Measurements from ENCODE around the gene FHIT.
A peak's percentile ranks its signal among the peaks of the same experiment; 100 is the strongest.

The FHIT gene

DNA sequence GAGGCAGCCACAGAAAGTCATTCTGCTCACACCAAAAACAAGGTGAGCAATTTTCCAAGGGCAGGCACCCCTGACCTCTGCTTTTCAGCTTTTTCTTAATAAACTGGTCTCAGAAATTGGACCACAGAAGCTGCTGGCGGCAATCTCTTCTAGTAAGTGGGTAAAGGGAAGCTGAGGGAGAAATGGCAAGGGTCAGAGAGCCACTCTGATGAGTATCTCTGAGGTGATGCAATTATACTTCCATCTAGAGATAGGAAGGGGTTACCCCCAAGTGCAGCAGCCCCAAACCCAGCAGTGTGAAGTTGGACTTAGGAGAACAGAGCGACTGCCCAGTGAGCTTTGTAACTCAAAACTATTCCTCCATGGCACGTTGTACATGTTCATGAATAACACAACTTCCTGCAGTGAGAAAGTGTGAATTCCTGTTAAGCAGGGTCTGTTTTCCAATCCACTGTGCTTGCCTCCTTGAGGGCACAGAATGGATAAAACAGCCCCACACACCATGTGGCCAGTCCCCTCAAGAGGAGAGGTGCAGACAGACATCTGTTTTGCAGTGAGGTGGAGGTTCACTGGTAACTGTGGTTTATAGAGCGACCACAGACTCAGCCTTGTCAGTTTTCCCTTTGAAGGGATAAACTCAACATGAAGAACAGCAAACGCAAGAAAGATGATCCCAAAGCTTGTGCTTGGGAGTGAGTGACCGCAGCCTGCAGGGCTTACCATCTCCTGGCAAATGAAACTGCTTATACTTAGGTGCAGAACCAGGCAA lies 1518.0 kb downstream of the FHIT start:
- DNase-seq (ENCODE audit: low read depth in 2 of 2): no peak

DNA sequence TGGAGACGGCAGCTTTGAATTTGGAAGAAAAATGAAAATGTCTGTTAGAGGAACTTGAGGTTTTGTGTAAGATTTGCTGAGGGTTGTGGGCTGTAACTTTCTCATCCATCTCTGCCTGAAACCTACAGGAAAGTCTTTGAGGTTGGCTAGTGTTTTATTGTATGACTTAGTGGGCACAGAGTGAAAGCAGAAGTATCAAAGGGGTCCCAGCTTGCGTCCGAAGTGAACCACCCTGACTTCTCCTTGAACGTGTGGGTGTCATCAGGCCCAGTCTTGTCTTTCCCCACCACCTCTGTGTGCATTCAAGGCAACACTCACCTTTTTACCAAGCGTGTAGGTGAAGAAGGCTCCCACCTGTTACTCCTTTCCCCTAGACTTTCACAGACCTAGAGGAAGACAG lies 1519.3 kb downstream of the FHIT start:
- no peak for DNase-seq (ENCODE audit: low read depth in 2 of 2)

DNA sequence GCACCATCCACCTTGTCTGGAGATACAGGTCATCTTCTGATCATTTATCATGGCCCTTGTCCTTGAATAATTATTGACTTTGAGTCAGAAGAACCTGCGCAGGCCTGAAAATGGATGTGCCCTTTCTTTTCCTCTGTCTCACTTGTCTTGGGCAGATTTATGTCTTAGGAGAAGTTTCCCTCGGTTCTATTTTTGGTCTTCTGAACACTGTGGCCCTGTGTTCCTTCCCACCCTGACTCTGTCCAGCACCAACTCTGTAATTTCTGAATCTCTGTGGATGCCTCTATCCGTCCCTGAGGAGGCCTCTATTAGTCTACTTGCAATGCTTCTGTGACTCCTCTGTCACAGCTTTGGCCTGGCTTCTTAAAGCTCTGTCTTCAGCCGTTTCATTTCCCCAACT lies 1520.7 kb downstream of the FHIT start:
- DNase-seq (ENCODE audit: low read depth in 2 of 2): no peak

DNA sequence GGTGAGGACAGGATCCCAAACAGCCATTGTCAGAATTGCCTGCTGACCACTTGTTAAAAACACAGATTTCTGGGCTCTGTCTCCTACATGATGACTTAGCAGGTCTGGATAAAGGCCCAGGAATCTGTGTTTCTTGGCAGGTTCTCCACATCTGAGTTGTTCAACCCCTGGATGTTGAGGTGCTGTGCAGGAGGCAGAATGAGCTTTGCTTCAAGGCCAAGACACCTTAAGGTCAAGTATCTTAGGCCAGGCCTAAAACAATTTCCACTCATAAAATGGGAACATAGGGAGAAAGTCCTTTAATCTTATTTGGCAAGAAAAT lies 1522.7 kb downstream of the FHIT start:
- no peak for DNase-seq (ENCODE audit: low read depth in 2 of 2)

DNA sequence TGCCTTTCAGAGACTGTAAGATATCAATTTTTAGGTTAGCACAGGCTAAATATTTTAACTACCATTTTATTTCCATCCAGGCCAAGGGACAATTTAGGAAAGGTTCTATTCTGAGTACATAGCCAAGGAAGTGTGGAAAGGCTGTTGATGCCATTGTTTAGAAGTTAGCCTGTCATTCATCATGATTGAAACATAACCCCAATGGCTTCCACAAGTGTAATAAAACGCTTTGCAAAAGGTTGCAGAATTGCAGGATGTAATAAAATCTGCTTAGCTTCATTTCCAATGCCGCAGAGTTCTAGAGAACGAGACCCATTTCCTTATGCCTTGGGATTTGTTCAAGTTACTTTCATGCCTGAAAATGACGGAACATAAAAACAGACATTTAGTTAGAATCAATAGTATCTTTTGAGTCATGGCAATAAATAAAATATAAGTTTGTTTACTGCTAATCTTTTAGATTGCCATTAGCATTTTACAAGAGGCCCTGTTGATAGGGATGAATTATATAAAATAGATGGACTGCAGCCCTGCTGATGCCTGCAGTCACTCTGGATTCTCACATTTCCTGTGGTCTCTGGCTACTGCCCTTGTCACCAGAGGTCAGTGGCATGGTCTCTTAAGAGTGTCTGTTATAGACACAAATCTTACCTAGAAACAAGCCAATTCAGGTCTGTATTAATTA lies 1523.2 kb downstream of the FHIT start:
- no peak for DNase-seq (ENCODE audit: low read depth in 2 of 2)

DNA sequence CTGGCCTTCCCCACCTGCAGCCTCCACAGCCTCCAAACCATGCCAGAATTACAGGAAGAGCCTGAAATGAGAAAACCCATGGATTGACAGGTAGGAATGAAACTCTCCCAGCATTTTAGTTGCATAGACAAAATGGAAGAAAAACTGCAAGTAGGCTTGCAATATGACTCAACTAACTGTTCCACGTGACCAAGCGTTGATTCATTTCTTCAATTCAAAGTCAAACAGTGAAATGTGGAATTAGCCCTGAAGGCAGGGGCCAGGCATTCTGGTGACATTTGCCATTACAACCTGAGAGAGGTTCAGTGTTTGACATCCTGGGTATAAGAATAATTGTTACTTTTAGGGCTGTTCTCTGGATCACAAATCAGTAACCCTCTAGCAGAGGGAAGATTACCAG lies 1525.0 kb downstream of the FHIT start:
- DNase-seq (ENCODE audit: low read depth in 2 of 2): peak in 1 of 2 donors; percentile 3

DNA sequence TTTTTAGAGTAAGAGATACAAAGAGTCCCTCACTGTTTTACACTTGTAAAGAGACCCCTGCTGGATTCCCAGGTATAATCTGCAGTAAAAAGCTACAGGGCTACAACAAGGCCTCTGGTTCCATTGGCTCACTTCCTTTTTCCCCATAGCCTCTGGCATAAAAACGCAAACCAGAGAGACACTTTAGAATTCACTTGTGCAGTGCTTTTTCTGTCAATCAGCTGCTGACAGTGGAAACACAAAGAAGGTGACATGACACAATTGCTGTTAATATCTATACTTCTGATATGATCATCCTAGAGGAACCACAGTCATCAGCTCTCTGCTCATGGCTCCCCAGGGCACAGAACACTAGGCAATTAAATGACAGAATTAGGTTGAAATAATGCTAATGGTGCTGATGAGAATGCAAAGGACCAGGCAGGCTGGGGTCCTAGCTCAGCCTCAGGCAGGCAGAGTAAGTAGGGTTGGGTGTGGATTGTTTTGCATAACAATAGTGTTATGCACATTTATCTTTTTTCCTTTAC lies 1533.5 kb downstream of the FHIT start:
- no peak for DNase-seq (ENCODE audit: low read depth in 2 of 2)

DNA sequence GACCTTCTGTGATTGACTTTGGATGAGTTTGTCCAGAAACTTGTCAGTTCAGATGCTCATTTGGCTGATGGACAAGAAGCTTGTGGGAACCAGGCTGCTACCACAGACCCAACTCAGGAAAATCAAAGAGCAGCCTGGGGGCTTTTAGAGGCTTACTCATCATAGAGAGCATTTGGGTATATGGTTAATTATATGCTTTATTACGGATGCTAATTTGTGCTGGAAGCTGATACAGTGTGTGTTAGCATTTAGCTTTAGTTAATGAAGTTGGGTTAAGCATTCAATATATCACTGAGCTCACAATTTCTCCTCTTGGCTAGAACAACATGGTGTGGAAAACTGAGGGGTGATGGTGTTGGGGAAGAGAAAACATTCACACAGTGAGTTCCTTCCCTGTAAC lies 1537.2 kb downstream of the FHIT start:
- no peak for DNase-seq (ENCODE audit: low read depth in 2 of 2)

DNA sequence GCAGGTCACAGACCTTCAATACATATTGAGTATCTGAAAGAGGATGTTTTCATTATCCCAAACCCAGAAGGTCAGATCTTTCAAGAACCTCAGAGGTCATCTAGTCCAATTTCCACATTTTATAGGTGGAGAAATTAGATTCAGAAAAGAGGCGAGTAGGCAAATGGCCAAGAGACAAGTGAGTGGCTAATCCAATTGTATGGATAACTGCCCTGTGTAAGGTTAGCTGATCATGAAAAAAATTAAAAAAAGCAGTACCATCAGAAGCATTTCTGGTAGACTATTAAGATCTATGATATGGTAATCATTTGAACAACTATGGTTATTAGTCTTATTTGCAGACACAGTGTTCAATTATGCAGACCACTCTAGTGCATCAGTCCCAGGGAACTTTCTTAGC lies 1540.7 kb downstream of the FHIT start:
- DNase-seq (ENCODE audit: low read depth in 2 of 2): no peak

DNA sequence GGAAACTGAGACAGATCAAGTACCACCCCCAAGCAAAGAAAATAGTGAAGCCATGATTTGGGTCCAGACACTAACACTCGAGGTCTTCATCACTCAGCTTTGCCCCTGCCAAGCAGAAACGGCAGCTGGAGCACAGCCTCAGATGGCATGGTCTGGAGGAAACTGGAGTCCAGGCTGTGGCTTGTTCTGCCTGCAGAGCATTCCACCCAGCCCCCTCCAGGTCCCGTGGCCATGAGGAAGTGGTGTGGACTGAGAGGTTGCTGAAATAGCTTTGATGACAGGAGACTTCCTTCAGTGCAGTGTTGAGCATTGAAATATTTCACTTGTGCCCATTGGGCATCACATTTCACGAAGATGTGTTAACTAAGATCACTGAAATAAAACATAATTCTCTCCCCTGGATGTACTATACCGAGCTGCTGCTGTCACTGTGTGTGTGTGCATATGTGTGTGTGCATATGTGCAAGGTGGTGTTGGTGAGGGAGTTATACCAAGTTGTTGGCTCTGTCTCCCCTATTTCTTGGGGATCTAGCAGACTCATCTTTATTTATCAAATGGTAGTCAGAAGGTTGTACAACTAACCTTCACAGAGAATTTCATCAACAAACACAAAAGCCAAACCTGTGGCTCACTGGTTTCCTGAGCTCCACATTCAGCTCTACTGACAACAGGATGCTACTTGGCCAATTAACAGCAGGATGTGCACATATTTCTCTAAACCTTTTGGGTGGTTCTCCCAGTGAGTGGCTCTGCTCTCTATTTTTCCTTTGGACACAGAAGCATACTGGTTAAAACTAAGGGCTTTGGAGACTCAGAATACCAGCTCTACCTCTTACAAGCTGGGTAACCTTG lies 1541.3 kb downstream of the FHIT start:
- DNase-seq (ENCODE audit: low read depth in 2 of 2): no peak

DNA sequence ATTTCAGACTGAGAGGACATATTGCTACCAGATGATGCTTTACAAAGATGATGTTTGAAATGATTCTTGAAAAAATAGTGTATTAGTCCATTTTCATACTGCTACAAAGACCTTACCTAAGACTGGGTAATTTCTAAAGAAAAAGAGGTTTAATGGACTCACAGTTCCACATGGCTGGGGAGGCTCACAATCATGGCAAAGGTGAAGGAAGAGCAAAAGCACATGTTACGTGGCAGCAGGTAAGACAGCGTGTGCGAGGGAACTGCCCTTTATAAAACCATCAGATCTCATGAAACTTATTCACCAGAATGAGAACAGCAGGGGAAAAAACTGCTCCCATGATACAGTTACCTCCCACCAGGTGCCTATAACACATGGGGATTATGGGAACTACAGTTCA lies 1543.0 kb downstream of the FHIT start:
- no peak for DNase-seq (ENCODE audit: low read depth in 2 of 2)

DNA sequence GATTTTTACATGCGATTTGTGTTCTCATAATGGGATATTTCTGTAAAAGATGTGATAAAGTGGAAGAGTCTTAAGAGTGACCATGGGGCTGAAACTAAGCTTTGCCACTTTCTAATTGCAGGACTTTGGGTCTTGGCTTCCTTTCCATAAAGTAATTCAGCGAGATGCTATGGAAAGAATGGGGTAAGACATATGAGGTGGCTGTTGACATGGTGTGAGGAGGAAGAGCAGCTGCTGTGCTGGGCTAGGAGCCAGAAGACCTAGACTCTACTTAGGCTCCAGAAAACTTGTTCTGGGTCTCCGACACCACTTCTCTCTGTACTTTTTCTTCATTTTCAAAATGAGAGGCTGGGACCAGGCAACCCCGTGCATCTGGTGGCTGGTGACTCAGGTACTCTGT lies 1547.0 kb downstream of the FHIT start:
- DNase-seq (ENCODE audit: low read depth in 2 of 2): no peak

DNA sequence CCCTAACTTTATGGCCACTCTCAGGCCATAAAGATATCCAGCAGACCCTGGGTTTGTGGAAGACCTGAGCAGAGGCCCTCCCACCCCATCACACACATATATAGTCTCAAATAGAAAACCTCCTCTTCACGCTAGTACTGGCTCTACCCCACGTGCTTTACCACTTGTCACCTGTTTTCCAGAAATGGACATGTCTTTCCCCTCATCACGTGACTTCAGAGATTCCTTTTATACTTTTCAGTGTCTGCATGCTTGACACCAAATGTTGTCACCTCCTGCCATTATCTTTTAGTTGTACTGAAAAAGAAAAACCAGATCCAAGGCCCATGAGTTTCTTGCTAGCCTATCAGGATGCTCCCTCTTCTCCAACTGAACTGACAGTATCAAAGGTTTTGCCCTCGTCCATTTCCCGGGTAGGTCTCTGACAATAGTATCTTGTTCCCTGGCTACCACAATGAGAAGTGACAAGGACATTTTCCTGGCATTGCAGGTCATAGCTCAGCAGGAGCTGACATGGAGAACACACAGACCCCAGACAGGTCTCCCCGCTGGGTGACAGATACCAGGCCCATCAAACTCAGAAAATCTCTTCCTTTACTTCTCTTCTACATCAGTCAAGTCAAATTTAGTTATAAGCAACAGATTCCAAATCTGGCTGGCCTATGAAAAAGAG lies 1551.5 kb downstream of the FHIT start:
- DNase-seq (ENCODE audit: low read depth in 2 of 2): no peak
